Endothelial cell (in vitro differentiated cells): Measurements from ENCODE around the gene SERINC4. TPM values are rescaled to one million over a fixed set of nuclear protein-coding genes. Genes with fewer than 3 reads are reported as not detected.
"Not testable (repeated sequence)": the region's sequence is repeated elsewhere in the genome, so short reads cannot be mapped to it uniquely, and the experiment has no call there.

Experiments
- DNase-seq: peaks from one replicate; pipeline ENCODE4 v3.0.0; 2021; ENCODE audit warnings: low spot score
- H3K27ac Mint-ChIP-seq: one replicate; pipeline ENCODE4 v1.8.0; 2021; ENCODE audit warnings: mixed read lengths, inconsistent platforms; ENCODE audit not compliant: unreplicated experiment
- H3K27me3 Mint-ChIP-seq: one replicate; pipeline ENCODE4 v1.8.0; 2021; ENCODE audit warnings: mild to moderate bottlenecking, moderate library complexity, mixed read lengths, inconsistent platforms; ENCODE audit not compliant: unreplicated experiment
- H3K36me3 Mint-ChIP-seq: one replicate; pipeline ENCODE4 v1.8.0; 2021; ENCODE audit warnings: mild to moderate bottlenecking, low read depth, mixed read lengths, inconsistent platforms; ENCODE audit not compliant: unreplicated experiment
- H3K4me1 Mint-ChIP-seq: one replicate; pipeline ENCODE4 v1.8.0; 2021; ENCODE audit warnings: mild to moderate bottlenecking, mixed read lengths, inconsistent platforms; ENCODE audit not compliant: unreplicated experiment
- H3K4me3 Mint-ChIP-seq: one replicate; pipeline ENCODE4 v1.8.0; 2021; ENCODE audit warnings: mild to moderate bottlenecking, mixed read lengths, inconsistent platforms; ENCODE audit not compliant: unreplicated experiment
- H3K9me3 Mint-ChIP-seq: one replicate; pipeline ENCODE4 v1.8.0; 2021; ENCODE audit warnings: mixed read lengths, inconsistent platforms; ENCODE audit not compliant: unreplicated experiment
- CTCF ChIP-seq: fragments of 200-600 bp; sonication (generic); IDR thresholded peaks from one replicate; pipeline ENCODE4 v1.5.0; 2021; ENCODE audit warnings: antibody characterized with exemption; ENCODE audit not compliant: unreplicated experiment
- microRNA-seq: library from miRNA; unstranded; fragments of <30 nt; microRNA quantifications from one replicate; pipeline ENCODE4, GENCODE V29; 2020; ENCODE audit not compliant: unreplicated experiment
- total RNA-seq: library from RNA; stranded (reverse); fragmentation: NEBNext Ultra II Directional; extraction: Animal tissue kit (Norgen Biotek cat#: 25700); gene quantifications from one replicate; pipeline ENCODE4 v1.2.1, GENCODE V29; 2021; ENCODE audit not compliant: unreplicated experiment

SERINC4 gene
- total RNA-seq, 1 donor from 2014 or later = not detected

- no peak for TF ChIP-seq CTCF
- no peaks in the 10 kb centered on the region for H3K9me3 Mint-ChIP-seq
- DNase-seq = no peak
- no peak overlapping the region for H3K27ac Mint-ChIP-seq
- H3K27me3 Mint-ChIP-seq = peaks cover 4% of the 10 kb centered on the region
- no peak overlapping the region for H3K4me3 Mint-ChIP-seq
- peaks cover 22% of the 10 kb centered on the region for H3K36me3 Mint-ChIP-seq
- H3K4me1 Mint-ChIP-seq = peaks cover 22% of the 10 kb centered on the region
Measured at GRCh38 chr15:43751885-43752284, 48.1 kb downstream of the SERINC4 start.

GRCh38 chr15:43749690-43750345, 50.2 kb downstream of the SERINC4 start:
- Mint-ChIP-seq H3K27ac (no peak overlapping the region), H3K4me3 (no peak overlapping the region), H3K27me3 (peaks cover 7% of the 10 kb centered on the region), H3K9me3 (no peaks in the 10 kb centered on the region), H3K4me1 (peaks cover 23% of the 10 kb centered on the region), H3K36me3 (peaks cover 18% of the 10 kb centered on the region)
- DNase-seq = no peak
- no peak for TF ChIP-seq CTCF

GRCh38 chr15:43748376-43748775, 51.6 kb downstream of the SERINC4 start:
- DNase-seq = no peak
- H3K9me3 Mint-ChIP-seq = no peaks in the 10 kb centered on the region
- H3K27me3 Mint-ChIP-seq = peaks cover 7% of the 10 kb centered on the region
- H3K36me3 Mint-ChIP-seq = peaks cover 13% of the 10 kb centered on the region
- H3K27ac Mint-ChIP-seq = no peak overlapping the region
- TF ChIP-seq CTCF = no peak
- H3K4me3 Mint-ChIP-seq = peak overlapping the region; percentile 99
- H3K4me1 Mint-ChIP-seq = peaks cover 23% of the 10 kb centered on the region

GRCh38 chr15:43746903-43747309, 53.1 kb downstream of the SERINC4 start:
- not testable (repeated sequence) for DNase-seq, H3K27me3 Mint-ChIP-seq, H3K9me3 Mint-ChIP-seq
- peak overlapping the region; percentile 99 for H3K4me3 Mint-ChIP-seq
- H3K36me3 Mint-ChIP-seq = peaks cover 13% of the 10 kb centered on the region
- H3K4me1 Mint-ChIP-seq = peaks cover 19% of the 10 kb centered on the region
- H3K27ac Mint-ChIP-seq = peak overlapping the region; percentile 95

GRCh38 chr15:43746245-43746902, 53.6 kb downstream of the SERINC4 start, which contains the start of gene PDIA3:
PDIA3 (plus strand) TSS chr15:43746438; CDS start chr15:43746540, 102 bp downstream.
- Mint-ChIP-seq H3K4me3 (peak within 1 kb of the TSS; percentile 99), H3K27ac (peak within 1 kb of the TSS; percentile 95), H3K4me1 (peaks cover 15% of the 10 kb centered on the region), H3K36me3 (peaks cover 13% of the 10 kb centered on the region)
- DNase-seq = peak; percentile 96
- H3K27me3 Mint-ChIP-seq, H3K9me3 Mint-ChIP-seq: not testable (repeated sequence)

Small RNA genes lying within 50 kb of the gene (microRNA-seq; reads per million reads assigned to microRNA genes)
- gene MIR1282 = 2.5 reads per million, percentile 34 among the genes with 10 or more reads in this experiment

Other genes with a start within 250 kb of the SERINC4 start
- 26.9 TPM for gene PPIP5K1, start 210.0 kb downstream of the SERINC4 start, total RNA-seq
- 12.8 TPM for gene CKMT1B, start 206.2 kb downstream of the SERINC4 start, total RNA-seq
- 1.2 TPM for gene STRC, start 181.4 kb downstream of the SERINC4 start, total RNA-seq
- 1.9 TPM for gene CATSPER2, start 151.4 kb downstream of the SERINC4 start, total RNA-seq
- gene CKMT1A, start 106.4 kb downstream of the SERINC4 start, total RNA-seq = 9.4 TPM
- gene PDIA3, start 53.8 kb downstream of the SERINC4 start, total RNA-seq = 655 TPM
- gene ELL3, start 23.3 kb downstream of the SERINC4 start, total RNA-seq = 1.9 TPM
- gene SERF2, start 7.9 kb downstream of the SERINC4 start, total RNA-seq = 845 TPM
- 6.5 TPM for gene HYPK, start 379 bp upstream of the SERINC4 start, total RNA-seq
- gene MFAP1, start 24.5 kb upstream of the SERINC4 start, total RNA-seq = 28.6 TPM
- 4.8 TPM for gene WDR76, start 26.8 kb upstream of the SERINC4 start, total RNA-seq